GM18909 (cell line): ENCODE data around the gene CHCT1.
"Not testable (repeated sequence)": the region's sequence is repeated elsewhere in the genome, so short reads cannot be mapped to it uniquely, and the experiment has no call there.

Source experiments
- ATAC-seq: cut with Tn5 transposase; IDR thresholded peaks from one replicate; pipeline ENCODE4 v1.9.1; 2021; ENCODE audit warnings: mild to moderate bottlenecking; ENCODE audit not compliant: unreplicated experiment, poor library complexity

The CHCT1 gene

DNA sequence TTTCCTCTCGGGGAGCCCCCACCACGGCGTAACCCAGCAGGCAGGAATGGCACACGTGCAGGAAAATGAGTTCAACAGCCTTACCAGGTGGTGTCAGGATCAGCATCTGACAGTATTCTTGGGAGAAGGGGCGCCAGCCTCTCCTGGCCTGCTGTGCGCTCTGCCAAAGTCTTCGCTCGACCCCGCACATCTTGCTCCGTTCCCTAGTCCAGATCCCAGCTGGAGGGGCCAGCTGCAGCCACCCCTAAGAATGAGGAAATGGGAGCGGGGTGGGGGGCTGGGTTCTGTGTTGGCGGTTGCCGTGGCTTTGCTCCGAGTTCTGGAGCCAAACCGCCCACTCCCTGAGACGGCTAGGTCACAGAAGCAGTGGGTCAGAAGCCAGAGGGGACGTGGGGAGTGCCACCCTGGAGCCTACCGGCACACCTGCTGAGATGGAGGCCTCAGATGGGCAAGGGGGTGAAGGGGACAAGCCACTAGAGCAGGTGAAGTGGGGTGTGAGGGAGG, at the start of gene CHCT1:
TSS of gene CHCT1 (plus strand) at position 328 of the 504 bp plus-strand sequence. CDS start at position 432, 104 bp downstream.
- ATAC-seq: no peak

DNA sequence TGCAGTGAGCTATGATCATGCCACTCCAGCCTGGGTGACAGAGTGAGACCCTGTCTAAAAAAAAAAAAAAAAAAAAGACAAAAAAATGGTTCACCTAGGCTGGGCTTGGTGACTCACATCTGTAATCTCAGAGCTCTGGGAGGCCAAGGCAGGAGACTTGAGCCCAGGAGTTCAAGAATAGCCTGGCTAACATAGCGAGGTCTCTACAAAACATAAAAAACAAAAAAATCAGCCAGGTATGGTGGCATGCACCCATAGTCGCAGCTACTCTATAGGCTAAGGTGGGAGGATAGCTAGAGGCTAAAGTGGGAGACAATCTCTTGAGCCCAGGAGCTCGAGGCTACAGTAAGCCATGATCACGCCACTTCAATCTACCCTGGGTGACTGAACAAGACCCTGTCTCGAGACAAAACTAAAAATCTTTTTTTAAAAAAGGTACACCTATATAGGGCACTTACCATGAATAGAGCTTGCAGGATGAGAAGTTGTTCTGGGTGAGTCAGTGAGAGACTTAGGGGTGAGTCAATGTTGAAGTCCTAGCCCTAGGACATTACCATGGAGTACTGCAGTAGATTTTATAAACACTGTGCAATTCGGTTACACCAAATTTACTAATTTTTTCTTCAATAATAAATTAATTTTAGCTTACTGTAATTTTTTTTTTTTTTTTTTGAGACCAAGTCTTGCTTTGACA, 49.4 kb upstream of the CHCT1 start:
- no peak for ATAC-seq

- ATAC-seq: not testable (repeated sequence)
Measured at GRCh38 chr17:60378187-60378586, 44.1 kb upstream of the CHCT1 start.

DNA sequence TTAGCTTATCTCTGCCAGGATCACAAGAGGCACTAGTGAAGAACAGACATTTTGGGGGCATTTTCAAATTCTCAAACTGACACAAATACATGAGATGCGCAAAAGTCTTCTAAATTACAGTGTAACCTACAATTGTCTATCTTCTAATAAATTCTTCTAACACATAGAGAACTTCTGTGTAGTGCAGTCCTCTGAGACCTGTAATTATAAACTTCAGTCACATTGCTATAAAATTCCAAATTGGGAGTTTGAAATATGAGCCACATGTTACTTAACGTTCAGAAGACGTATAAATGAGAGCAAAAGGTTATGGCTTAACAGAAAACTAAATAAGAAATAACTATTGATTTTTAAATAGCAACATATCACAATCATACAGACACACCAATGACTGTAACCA, 42.8 kb upstream of the CHCT1 start:
- ATAC-seq: not testable (repeated sequence)

DNA sequence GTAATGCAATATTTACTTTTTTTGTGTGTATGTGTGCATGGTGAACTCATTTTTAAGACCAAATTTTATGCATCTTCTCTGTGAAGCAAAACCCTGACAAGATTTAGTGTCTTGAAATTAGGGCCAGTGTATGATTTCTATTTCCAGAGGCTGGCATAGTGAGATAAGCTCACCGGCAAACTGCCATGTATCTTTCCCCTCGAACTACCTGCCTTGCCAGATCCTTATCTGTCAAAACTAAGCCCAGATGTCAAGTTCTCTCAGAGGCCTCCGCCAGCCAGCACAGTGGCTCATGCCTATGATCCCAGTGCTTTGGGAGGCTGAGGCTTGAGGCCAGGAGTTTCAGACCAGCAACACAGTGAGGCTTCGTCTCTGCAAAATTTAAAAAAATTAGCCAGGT, 40.3 kb upstream of the CHCT1 start:
- no peak for ATAC-seq

- no peak for ATAC-seq
Measured at GRCh38 chr17:60383379-60383778, 38.9 kb upstream of the CHCT1 start.

- not testable (repeated sequence) for ATAC-seq
Measured at GRCh38 chr17:60384921-60385320, 37.4 kb upstream of the CHCT1 start.

DNA sequence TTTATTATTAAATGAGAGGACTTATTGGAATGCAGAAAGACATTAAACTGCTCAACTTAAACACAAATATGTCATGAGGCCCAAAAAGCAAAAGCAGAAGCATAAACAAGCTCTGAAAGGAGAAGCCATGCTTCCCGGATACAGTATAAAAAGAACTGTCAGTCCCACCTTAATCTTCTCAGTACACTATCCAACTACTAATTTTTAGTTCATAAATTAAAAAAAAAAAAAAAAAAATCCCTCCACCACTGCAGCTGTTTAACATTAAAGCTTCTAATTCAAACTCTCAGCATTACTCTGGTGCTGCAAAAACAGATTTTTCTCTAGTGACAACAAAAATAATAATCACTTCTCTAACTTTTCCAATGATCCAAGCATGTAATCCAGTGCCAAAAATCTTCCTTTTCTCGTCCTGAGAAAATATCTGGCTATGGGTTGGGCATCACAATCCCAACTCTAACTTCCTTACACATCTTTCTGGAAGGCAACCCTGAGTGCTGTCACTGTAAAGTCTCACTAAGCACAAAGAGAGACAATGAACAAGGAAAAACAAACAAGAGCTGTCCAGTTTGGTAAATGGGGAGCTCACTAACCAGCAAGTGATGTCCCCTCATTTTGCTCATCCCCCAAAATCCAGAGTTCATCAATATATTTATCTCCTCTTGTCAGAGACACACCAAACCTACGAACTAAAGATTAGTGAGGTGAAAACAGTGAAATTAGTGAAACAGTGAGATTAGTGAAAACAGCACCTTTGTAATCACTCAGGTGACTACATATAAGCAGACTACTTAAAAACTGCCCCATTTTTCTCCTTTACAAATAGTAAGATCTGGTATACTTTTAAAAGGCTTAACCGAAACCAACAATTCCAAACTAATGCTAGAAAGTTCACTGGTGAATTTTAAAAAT, 35.9 kb upstream of the CHCT1 start:
- ATAC-seq: no peak

- no peak for ATAC-seq
Measured at GRCh38 chr17:60387666-60388065, 34.6 kb upstream of the CHCT1 start.

- no peak for ATAC-seq
Measured at GRCh38 chr17:60388742-60389141, 33.5 kb upstream of the CHCT1 start.

DNA sequence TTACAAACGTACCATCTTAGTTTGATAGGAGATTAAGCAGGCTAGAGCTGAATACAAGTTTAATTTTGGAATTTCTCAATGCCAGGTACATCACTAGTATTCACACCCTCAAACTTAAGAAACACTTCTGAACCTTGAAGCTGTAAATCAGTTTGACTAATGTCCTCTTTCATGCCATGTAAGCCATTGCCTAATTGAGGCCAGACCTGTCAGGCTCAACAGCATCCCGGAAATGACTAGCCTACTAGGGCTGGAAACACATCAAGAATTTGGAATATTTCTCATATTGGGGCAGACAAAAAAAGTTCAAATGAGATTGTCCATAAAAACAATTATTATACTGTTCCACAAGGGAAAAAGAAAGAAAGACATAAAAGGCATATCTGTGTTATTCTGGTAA, 32.1 kb upstream of the CHCT1 start:
- no peak for ATAC-seq

- no peak for ATAC-seq
Measured at GRCh38 chr17:60390925-60391470, 31.3 kb upstream of the CHCT1 start.

- peak; percentile 30 for ATAC-seq
Measured at GRCh38 chr17:60391471-60392041, 30.7 kb upstream of the CHCT1 start.

DNA sequence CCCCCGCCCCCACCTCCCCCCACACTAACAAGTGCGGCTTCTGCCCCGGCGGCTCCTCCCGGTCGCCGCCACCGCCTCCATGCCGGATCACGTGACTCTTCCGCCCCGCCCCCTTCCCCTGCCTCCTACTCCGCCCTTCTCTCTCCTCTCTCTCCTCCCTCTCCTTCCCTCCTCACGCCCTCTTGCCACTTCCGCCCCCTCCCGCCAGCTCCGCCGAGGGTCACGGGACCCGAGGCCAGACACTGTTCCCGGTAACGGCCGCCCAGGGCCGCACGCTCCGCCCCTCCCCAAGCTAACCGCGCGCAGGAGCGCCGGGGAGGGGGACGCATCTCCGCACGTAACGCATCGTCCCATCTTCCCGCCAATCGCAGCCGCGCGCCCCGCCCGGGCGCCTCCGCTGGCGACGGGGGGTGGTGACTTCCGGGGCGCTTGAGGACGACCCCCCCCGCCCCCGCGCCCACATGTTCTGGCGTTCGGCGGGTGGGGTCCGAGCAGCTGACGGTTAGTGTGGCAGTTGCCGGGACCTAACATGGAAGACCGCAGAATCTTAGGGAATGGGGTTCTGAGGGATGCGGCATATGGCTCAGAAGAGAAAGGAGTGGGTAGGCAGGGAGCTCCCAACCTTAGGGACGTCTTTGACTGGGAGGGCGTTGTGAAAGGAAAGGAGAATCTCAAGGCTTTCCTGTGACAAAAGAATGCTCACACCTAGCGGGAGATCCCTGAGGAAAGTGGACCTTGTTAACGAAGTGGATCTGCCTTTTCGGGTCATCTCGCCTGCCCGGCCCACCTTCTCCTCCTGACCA, 30.0 kb upstream of the CHCT1 start, which contains the start of gene USP32:
TSS of gene USP32 (minus strand) at position 92 of the 803 bp plus-strand sequence. CDS start 194 bp downstream, outside the sequence.
- peak; percentile 90 for ATAC-seq

- no peak for ATAC-seq
Measured at GRCh38 chr17:60392845-60393702, 29.2 kb upstream of the CHCT1 start.

GRCh38 chr17:60393840-60394723, 28.2 kb upstream of the CHCT1 start:
- ATAC-seq: no peak

- no peak for ATAC-seq
Measured at GRCh38 chr17:60395508-60396065, 26.7 kb upstream of the CHCT1 start.
